HG03135 (cell line): ENCODE results near the gene CHRNA1.

ENCODE experiments used
- ATAC-seq: cut with Tn5 transposase; IDR thresholded peaks from one replicate; pipeline ENCODE4 v1.9.1; 2021; ENCODE audit warnings: mild to moderate bottlenecking, moderate library complexity; ENCODE audit not compliant: unreplicated experiment

Gene CHRNA1

GRCh38 chr2:174761837-174762236 lies 2.4 kb downstream of the CHRNA1 start:
- no peak for ATAC-seq

DNA sequence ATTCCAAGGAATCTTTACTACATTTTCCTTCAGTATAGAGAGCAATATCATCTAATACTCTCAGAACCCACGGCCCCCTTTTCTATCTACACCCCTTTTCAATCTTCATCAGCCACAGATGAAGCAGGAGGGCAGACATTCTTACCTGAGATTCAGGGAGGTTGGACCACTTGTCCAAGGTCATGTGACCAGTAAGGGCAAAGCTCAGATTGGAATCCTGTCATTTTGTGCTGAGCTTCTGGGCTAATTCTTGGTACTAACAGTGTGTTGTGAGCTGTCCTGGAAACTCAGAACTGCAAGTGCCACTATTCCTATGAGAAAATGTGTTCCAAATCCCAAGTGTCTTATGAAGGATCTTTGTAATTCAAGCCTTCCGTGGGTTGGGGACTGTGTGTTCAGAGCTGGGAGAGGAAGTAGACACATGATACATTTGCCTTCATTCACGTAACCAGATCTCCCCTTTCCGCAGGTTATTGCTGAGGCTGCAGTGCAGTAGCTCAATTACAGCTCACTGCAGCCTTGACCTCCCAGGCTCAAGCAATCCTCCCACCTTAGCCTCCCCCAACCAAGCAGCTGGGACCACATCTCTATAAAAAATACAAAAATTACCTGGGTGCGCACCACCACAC lies 3.3 kb downstream of the CHRNA1 start:
- no peak for ATAC-seq

- ATAC-seq: no peak
Observed at GRCh38 chr2:174759381-174760065, 4.7 kb downstream of the CHRNA1 start.

DNA sequence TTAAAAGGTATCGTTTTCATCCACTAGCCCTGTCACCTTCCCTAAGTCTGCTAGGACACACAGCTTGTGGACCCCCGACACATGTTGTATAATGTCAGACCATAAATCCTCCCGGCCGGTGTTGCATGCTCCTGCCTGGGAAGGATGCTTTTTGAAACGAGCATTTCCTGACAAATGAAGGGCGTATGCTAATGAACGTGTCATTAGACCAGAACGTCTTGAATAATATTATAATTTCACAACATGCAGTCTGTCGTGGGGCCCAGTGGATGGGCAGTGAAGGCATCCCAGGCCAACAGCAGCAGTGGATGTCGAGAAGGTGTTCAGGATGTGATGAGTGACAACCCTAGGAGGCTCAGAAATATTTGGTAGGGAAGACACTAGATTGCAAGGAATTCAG lies 7.5 kb downstream of the CHRNA1 start:
- ATAC-seq: no peak

GRCh38 chr2:174753038-174753633 lies 11.1 kb downstream of the CHRNA1 start:
- ATAC-seq: no peak

- peak; percentile 85 for ATAC-seq
Observed at GRCh38 chr2:174752403-174753037, 11.8 kb downstream of the CHRNA1 start.

- peak; percentile 52 for ATAC-seq
Observed at GRCh38 chr2:174750923-174751441, 13.3 kb downstream of the CHRNA1 start.

GRCh38 chr2:174749793-174750192 lies 14.5 kb downstream of the CHRNA1 start:
- ATAC-seq: no peak

GRCh38 chr2:174748948-174749347 lies 15.3 kb downstream of the CHRNA1 start:
- no peak for ATAC-seq

- no peak for ATAC-seq
Observed at GRCh38 chr2:174745142-174745541, 19.1 kb downstream of the CHRNA1 start.

DNA sequence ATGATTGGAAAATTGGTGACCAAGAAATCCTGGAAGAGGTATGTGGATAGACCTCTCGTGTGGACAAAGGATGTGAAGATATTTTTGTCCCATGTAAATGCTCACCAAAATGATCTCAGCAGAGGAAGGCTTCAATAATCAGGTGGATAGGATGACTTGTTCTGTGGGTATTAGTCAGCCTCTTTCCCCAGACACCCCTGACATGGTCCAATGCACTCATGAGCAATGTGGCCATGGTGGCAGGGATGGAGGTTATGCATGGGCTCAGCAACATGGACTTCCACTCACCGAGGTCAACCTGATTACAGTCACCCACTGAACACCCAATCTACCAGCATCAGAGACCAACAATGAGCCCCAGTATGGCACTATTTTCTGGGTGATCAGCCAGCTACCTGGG lies 20.2 kb downstream of the CHRNA1 start:
- no peak for ATAC-seq

DNA sequence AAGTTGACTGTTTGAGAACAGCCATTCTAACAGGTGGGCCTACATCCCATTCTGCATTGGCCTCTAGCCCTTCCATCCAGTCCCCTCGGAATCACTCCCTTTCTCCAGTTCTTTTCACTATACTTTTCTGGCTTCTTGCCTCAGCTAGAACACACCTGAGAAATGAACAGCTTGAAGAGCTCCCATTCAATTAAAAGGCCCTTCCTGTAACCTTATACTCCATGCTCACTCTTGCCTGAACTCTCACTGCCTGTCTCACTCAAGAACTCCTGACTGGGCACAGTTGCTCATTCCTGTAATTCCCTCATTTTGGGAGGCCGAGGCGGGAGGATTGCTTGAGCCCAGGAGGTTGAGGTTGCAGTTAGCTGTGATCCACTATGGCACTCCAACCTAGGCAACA lies 23.6 kb downstream of the CHRNA1 start:
- no peak for ATAC-seq

DNA sequence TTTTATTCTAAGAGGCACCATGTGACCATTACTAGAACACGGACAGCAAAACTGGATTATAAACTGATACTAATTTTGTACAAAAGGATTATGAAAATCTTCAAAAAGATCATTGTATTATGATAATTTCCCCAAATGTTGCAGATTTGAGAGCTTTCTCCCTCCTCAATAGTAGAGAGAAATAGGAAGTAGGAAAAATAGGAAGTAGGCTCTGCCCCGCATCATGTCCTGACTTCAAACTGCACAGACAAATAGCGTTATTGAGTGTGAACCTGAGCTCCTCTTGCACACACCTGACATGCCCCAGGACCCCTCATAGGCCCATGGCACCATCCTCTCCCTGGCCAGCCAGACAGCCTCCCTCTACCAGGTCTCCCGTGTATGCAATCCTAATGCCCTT lies 25.4 kb downstream of the CHRNA1 start:
- no peak for ATAC-seq

DNA sequence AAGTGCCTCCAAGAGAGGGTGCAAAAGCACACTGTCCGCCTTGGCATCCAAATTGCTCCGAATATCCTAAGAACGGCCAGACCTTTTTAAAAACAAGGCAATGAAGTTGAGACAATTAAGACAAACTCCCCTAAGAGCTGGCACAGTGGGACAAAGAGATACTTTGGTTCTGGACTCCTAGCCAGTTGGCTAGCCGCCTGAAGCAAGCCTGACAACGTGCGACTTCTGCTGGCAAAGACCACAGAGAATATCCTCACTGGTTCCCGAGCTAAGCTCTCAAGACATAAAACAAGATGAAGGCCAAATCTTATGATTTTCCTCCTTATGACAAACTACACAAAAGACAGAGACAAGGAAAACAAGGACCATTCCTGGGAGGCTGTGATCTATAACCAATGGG lies 32.7 kb downstream of the CHRNA1 start:
- no peak for ATAC-seq

DNA sequence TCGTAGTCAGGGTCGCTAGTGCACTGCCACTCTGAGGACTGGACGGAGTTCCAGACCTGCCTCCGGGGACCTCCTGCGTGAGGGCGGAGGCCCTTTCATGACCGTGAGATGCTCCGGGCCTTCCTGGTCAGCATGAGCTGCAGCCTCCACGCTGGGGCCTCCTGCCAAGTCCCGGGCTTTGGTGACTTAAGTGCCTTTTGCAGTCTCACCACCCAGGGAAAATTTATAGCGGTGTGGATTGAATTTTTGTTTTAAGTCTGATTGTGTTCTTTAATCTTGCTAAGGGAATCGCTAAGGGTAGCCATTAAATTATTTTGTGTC lies 33.6 kb downstream of the CHRNA1 start:
- no peak for ATAC-seq

DNA sequence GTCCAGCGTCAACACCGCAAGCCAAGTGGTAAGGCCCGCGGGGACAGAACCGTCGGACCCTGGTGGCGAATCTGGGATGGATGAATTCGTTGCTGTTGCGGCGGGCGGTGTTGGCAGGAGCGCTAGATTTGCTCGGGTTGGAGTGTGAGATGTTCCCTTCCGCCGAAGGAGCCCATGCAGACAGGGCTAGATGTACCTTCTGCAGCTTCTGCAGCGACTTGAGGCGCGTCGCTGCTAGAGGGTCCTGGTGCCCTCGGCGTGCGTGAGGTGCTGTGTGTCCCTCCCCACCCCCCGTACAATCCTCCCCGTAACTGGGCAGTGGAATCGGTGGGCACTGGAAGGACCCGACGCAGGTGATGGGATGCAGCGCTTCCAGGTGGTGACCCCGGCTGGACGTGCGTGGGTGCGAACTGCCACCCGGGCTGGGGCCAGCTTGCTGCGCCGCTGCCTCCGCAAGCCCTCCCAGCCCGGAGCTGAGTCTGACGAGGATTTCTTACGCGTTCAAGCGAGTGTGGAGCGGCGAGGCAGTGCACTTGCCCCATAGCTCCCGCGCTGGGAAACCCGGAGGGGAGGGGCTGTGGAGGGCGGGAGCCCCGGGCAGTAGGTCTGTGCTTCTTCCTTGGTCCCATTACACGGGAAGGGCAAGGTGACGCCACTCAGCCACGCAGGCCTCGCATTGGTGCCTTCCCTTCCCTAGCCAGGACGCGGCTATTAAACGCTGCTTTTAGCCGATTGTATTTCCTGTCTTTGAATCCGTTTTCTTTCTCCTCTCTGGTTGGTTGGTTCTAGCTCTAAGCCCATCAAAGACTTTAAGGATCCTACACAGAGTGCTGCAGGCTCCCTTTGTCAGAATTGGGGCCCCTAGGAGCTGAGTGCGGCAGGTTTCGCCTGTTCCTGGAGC lies 34.2 kb downstream of the CHRNA1 start:
- no peak for ATAC-seq

DNA sequence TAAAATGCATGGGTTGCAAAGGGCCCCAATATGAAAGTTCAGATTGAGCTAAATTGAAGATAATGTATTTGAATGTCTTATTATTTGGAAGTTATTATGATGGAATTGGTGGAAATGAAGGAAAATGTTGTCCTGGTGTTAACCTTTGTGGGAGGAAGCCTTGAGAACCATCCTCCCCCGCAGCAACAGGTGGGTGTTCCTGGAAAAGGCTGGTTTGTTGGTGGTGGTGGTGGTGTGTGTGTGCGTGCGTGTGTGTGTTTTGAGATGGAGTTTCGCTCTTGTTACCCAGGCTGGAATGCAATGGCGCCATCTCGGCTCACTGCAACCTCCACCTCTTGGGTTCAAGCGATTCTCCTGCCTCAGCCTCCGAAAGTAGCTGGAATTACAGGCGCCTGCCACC lies 36.2 kb downstream of the CHRNA1 start:
- no peak for ATAC-seq

DNA sequence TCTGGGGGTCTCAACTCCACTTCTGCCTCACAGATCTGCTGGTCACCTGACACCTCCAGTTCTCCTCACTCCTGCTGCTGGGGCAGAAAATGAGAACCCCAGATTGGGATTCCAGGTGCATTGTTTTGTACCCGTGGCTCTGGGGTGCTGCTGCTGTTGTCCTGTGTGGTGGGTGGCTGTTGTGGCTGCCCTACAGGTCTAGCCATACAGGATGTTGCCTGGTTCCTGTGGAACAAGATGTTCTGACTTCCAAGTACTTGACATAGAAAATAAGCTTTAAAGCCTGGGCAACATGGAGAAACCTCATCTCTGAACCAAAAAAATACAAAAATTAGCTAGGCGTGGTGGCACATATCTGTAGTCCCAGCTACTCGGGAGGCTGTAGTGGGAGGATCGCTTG lies 38.1 kb downstream of the CHRNA1 start:
- no peak for ATAC-seq

DNA sequence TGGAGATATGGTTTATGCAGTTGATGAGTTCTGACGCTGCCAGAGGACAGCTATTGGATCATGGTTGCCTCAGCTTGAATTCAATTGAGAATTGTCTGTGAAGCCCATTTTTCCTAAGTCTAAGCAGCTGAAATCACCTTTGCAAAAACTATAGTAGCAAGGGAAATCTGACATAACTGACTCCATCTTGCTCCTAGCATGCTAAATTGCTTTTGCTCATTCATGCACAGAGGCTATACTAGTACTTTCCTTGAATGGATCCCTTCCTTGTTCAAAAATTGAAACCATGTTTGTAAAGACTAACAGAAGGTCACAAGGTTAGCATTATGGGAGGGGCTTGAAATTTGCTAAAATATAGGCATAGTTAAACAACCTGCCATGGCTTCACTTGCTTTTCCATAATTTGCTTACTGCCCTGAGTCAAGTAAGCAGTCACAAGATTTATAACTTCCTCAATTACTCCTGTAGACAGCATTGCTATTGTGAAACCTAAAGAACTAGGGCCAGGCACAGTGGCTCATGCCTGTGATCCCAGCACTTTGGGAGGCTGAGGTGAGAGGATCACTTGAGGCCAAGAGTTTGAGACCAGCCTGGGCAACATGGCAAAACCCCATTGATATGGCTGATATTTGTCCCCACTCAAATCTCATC lies 41.2 kb downstream of the CHRNA1 start:
- ATAC-seq: no peak

- ATAC-seq: no peak
Observed at GRCh38 chr2:174719016-174719415, 45.3 kb downstream of the CHRNA1 start.
